ENCODE measurements around the gene PLPPR4.

DNA sequence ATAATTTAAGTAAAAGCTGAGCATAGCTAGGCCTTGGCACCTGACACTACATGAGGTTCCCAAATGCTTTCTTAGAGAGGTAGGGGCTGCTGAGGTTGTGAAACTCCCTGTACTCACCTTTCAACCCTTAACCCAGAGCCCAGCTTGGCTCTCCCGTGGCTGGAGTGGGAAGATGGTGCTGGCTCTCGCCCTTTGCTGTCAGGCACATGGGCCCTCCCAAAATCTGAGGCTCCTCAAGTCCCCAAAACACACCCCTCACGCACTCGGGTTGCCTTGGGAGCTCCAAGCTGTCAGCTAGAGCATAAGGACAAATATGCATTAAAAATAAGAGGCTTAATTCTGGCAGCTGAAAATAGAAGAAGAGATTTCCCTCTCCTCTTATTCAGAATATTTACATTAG, 46.7 kb upstream of the PLPPR4 start:
- TF ChIP-seq MYC (IDR thresholded peaks at IDR 0.05; ENCODE audit: insufficient read depth, insufficient read length, insufficient replicate concordance, low read length, severe bottlenecking) (no peak), RAD21 (IDR thresholded peaks at IDR 0.05; ENCODE audit: insufficient read depth, low read depth, low read length) (no peak)
- TF ChIP-seq, protein P1, sequence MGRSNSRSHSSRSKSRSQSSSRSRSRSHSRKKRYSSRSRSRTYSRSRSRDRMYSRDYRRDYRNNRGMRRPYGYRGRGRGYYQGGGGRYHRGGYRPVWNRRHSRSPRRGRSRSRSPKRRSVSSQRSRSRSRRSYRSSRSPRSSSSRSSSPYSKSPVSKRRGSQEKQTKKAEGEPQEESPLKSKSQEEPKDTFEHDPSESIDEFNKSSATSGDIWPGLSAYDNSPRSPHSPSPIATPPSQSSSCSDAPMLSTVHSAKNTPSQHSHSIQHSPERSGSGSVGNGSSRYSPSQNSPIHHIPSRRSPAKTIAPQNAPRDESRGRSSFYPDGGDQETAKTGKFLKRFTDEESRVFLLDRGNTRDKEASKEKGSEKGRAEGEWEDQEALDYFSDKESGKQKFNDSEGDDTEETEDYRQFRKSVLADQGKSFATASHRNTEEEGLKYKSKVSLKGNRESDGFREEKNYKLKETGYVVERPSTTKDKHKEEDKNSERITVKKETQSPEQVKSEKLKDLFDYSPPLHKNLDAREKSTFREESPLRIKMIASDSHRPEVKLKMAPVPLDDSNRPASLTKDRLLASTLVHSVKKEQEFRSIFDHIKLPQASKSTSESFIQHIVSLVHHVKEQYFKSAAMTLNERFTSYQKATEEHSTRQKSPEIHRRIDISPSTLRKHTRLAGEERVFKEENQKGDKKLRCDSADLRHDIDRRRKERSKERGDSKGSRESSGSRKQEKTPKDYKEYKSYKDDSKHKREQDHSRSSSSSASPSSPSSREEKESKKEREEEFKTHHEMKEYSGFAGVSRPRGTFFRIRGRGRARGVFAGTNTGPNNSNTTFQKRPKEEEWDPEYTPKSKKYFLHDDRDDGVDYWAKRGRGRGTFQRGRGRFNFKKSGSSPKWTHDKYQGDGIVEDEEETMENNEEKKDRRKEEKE (IDR thresholded peaks at IDR 0.05): no peak
- TF ChIP-seq, protein P2, sequence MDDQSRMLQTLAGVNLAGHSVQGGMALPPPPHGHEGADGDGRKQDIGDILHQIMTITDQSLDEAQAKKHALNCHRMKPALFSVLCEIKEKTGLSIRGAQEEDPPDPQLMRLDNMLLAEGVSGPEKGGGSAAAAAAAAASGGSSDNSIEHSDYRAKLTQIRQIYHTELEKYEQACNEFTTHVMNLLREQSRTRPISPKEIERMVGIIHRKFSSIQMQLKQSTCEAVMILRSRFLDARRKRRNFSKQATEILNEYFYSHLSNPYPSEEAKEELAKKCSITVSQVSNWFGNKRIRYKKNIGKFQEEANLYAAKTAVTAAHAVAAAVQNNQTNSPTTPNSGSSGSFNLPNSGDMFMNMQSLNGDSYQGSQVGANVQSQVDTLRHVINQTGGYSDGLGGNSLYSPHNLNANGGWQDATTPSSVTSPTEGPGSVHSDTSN (IDR thresholded peaks at IDR 0.05; ENCODE audit: insufficient replicate concordance, low read depth, low read length): no peak
- TF ChIP-seq, protein P3, sequence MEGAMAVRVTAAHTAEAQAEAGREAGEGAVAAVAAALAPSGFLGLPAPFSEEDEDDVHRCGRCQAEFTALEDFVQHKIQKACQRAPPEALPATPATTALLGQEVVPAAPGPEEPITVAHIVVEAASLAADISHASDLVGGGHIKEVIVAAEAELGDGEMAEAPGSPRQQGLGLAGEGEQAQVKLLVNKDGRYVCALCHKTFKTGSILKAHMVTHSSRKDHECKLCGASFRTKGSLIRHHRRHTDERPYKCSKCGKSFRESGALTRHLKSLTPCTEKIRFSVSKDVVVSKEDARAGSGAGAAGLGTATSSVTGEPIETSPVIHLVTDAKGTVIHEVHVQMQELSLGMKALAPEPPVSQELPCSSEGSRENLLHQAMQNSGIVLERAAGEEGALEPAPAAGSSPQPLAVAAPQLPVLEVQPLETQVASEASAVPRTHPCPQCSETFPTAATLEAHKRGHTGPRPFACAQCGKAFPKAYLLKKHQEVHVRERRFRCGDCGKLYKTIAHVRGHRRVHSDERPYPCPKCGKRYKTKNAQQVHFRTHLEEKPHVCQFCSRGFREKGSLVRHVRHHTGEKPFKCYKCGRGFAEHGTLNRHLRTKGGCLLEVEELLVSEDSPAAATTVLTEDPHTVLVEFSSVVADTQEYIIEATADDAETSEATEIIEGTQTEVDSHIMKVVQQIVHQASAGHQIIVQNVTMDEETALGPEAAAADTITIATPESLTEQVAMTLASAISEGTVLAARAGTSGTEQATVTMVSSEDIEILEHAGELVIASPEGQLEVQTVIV (IDR thresholded peaks at IDR 0.05; ENCODE audit: borderline replicate concordance, partially characterized antibody): no peak

Measured in GM12878 (cell line).